Testis (tissue), 2 donors: ENCODE results near the gene WBP2.

Experiments used
- CTCF ChIP-seq, 3 experiments: fragments of 450-650 bp in 2 of 3; fragments of 200-600 bp in 1 of 3; sonication (generic) in 1 of 3; IDR thresholded peaks; one replicate each; pipeline ENCODE4 v1.5.1; 2016 to 2019; ENCODE audit warnings: antibody characterized with exemption in 3 of 3, mild to moderate bottlenecking in 2 of 3, moderate library complexity in 1 of 3
- POLR2A ChIP-seq: fragments of 450-650 bp; IDR thresholded peaks from one replicate; pipeline ENCODE4 v1.6.1; 2017; ENCODE audit warnings: antibody characterized with exemption, mild to moderate bottlenecking, moderate library complexity

- TF ChIP-seq CTCF (IDR thresholded peaks at IDR 0.05), result no peak
- TF ChIP-seq POLR2A, result no peak
Observed at GRCh38 chr17:75818326-75818885, 36.7 kb downstream of the WBP2 start.
